ENCODE results near the gene CADPS2. TPM values are rescaled to one million over a fixed set of nuclear protein-coding genes. Genes with fewer than 3 reads are reported as not detected.

Gene CADPS2
- total RNA-seq, 1 donor from 2014 or later, result 8.8 TPM

GRCh38 chr7:122663733-122664132, 222.5 kb downstream of the CADPS2 start:
- no peak for DNase-seq (ENCODE audit: low read depth)
- TF ChIP-seq, protein P1, sequence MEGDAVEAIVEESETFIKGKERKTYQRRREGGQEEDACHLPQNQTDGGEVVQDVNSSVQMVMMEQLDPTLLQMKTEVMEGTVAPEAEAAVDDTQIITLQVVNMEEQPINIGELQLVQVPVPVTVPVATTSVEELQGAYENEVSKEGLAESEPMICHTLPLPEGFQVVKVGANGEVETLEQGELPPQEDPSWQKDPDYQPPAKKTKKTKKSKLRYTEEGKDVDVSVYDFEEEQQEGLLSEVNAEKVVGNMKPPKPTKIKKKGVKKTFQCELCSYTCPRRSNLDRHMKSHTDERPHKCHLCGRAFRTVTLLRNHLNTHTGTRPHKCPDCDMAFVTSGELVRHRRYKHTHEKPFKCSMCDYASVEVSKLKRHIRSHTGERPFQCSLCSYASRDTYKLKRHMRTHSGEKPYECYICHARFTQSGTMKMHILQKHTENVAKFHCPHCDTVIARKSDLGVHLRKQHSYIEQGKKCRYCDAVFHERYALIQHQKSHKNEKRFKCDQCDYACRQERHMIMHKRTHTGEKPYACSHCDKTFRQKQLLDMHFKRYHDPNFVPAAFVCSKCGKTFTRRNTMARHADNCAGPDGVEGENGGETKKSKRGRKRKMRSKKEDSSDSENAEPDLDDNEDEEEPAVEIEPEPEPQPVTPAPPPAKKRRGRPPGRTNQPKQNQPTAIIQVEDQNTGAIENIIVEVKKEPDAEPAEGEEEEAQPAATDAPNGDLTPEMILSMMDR (IDR thresholded peaks at IDR 0.05; ENCODE audit: insufficient read depth, low read length, poor library complexity, severe bottlenecking), result no peak
- H3K36me3 ChIP-seq (ENCODE audit: control insufficient read depth, insufficient read depth, low read length), result no peaks in the 10 kb centered on the region

GRCh38 chr7:122658856-122659255, 227.4 kb downstream of the CADPS2 start:
- TF ChIP-seq, protein P1 (IDR thresholded peaks at IDR 0.05; ENCODE audit: insufficient read depth, low read length, poor library complexity, severe bottlenecking), result no peak
- DNase-seq (ENCODE audit: low read depth), result no peak
- Histone ChIP-seq H3K36me3 (ENCODE audit: control insufficient read depth, insufficient read depth, low read length) (no peaks in the 10 kb centered on the region), H3K27me3 (ENCODE audit: control insufficient read depth, insufficient read depth, low read length) (no peaks in the 10 kb centered on the region), H3K4me3 (ENCODE audit: low read depth, low read length) (no peak overlapping the region)

More at GRCh38 chr7:122663733-122664132, 222.5 kb downstream of the CADPS2 start:
- H3K27me3 ChIP-seq (ENCODE audit: control insufficient read depth, insufficient read depth, low read length), result no peaks in the 10 kb centered on the region
- H3K4me3 ChIP-seq (ENCODE audit: low read depth, low read length), result no peak overlapping the region

- TF ChIP-seq, protein P1 (IDR thresholded peaks at IDR 0.05; ENCODE audit: insufficient read depth, low read length, poor library complexity, severe bottlenecking), result no peak
- no peak for DNase-seq (ENCODE audit: low read depth)
- no peaks in the 10 kb centered on the region for H3K36me3 ChIP-seq (ENCODE audit: control insufficient read depth, insufficient read depth, low read length)
- H3K4me3 ChIP-seq (ENCODE audit: low read depth, low read length), result no peak overlapping the region
- H3K27me3 ChIP-seq (ENCODE audit: control insufficient read depth, insufficient read depth, low read length), result no peaks in the 10 kb centered on the region
These were observed 232.6 kb downstream of the CADPS2 start for GRCh38 chr7:122653685-122654084.

DNA sequence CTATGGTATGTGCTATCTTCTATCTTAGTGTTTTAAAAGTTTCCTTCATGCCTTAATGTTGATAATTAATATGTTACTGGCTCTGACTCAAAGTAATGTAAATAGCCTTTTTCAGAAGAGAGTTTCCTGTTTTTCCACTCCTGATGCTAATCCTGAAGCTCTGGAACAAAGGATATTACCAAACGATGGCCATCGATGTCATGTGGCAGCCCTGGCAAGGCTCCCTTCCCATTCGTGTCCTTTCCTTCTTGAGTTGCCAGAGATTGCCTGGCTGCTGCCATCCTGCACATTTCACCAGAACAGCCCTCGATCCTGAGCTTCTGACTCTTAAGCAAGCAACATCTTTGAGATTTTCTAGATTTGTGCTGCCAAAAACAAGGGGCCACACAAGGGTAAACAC, 233.4 kb downstream of the CADPS2 start:
- no peaks in the 10 kb centered on the region for H3K27me3 ChIP-seq (ENCODE audit: control insufficient read depth, insufficient read depth, low read length)
- no peaks in the 10 kb centered on the region for H3K36me3 ChIP-seq (ENCODE audit: control insufficient read depth, insufficient read depth, low read length)
- no peak overlapping the region for H3K4me3 ChIP-seq (ENCODE audit: low read depth, low read length)
- TF ChIP-seq, protein P1 (IDR thresholded peaks at IDR 0.05; ENCODE audit: insufficient read depth, low read length, poor library complexity, severe bottlenecking), result no peak
- DNase-seq (ENCODE audit: low read depth), result no peak

DNA sequence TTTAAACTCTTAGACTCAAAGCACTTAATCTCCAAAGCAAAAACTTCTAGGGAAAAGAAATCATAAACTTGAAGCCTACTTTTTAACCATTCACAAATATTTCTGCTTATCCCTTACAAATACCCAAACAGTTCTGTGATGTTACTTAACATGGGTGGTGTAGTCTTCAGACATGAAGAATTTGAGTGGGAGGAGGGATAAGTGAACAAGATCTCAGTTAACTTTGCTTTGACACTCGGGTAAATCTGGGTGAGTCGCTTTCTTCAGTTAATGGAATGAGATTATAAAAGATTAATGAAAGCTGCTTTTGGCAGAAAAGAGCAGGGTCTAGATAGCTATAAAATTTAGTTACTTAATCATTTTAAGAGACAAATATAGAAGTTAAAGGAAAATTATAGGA, 234.8 kb downstream of the CADPS2 start:
- Histone ChIP-seq H3K4me3 (ENCODE audit: low read depth, low read length) (no peak overlapping the region), H3K36me3 (ENCODE audit: control insufficient read depth, insufficient read depth, low read length) (no peaks in the 10 kb centered on the region), H3K27me3 (ENCODE audit: control insufficient read depth, insufficient read depth, low read length) (no peaks in the 10 kb centered on the region)
- TF ChIP-seq, protein P1 (IDR thresholded peaks at IDR 0.05; ENCODE audit: insufficient read depth, low read length, poor library complexity, severe bottlenecking), result no peak
- DNase-seq (ENCODE audit: low read depth), result no peak

- Histone ChIP-seq H3K4me3 (ENCODE audit: low read depth, low read length) (no peak overlapping the region), H3K27me3 (ENCODE audit: control insufficient read depth, insufficient read depth, low read length) (no peaks in the 10 kb centered on the region), H3K36me3 (ENCODE audit: control insufficient read depth, insufficient read depth, low read length) (no peaks in the 10 kb centered on the region)
- DNase-seq (ENCODE audit: low read depth), result no peak
- TF ChIP-seq, protein P1 (IDR thresholded peaks at IDR 0.05; ENCODE audit: insufficient read depth, low read length, poor library complexity, severe bottlenecking), result no peak
These were observed 243.0 kb downstream of the CADPS2 start for GRCh38 chr7:122643250-122643649.
